A549 (cell line): Measurements from ENCODE around the gene PIGK.

Source experiments
- ESRRA ChIP-seq: fragments of 150-350 bp; IDR thresholded peaks from 2 replicates; pipeline ENCODE4 v1.6.1; 2014; ENCODE audit warnings: mild to moderate bottlenecking, low read length, borderline replicate concordance
- FOSL2 ChIP-seq, 2 experiments: fragments of 450-650 bp in 1 of 2; fragments of >200 bp in 1 of 2; sonication (Bioruptor Twin) in 1 of 2; formaldehyde crosslinking; IDR thresholded peaks; 2 replicates each; pipeline versions ENCODE4 v1.5.0 to v1.6.1; 2016 to 2020; ENCODE audit warnings: mild to moderate bottlenecking in 1 of 2, moderate library complexity in 1 of 2
- KDM1A ChIP-seq: fragments of 200-600 bp; sonication (generic); IDR thresholded peaks from 2 replicates; pipeline ENCODE4 v1.6.1; 2016; ENCODE audit warnings: low read depth, mild to moderate bottlenecking
- KDM5A ChIP-seq: fragments of 200-600 bp; sonication (generic); IDR thresholded peaks from 2 replicates; pipeline ENCODE4 v1.6.1; 2016; ENCODE audit warnings: antibody characterized with exemption, mild to moderate bottlenecking
- MAFK ChIP-seq: fragments of 450-650 bp; IDR thresholded peaks from 2 replicates; pipeline ENCODE4 v1.6.1; 2014; ENCODE audit not compliant: partially characterized antibody
- MYC ChIP-seq: IDR thresholded peaks from 2 replicates; pipeline ENCODE4 v1.6.1; 2012; ENCODE audit warnings: mild to moderate bottlenecking, inconsistent platforms, low read length, improper control_type of control experiment, borderline replicate concordance
- NR3C1 ChIP-seq: fragments of >200 bp; sonication (Bioruptor Twin); formaldehyde crosslinking; IDR thresholded peaks from 3 replicates; pipeline ENCODE4 v1.6.1; 2017
- POLR2A ChIP-seq: IDR thresholded peaks from 2 replicates; pipeline ENCODE4 v1.6.1; 2012; ENCODE audit warnings: mild to moderate bottlenecking, low read length
- SMC3 ChIP-seq: fragments of >200 bp; sonication (Bioruptor Twin); formaldehyde crosslinking; IDR thresholded peaks from 3 replicates; pipeline ENCODE4 v1.6.1; 2018; ENCODE audit warnings: inconsistent platforms
- TF ChIP-seq, protein P1 (sequence below): fragments of >200 bp; sonication (Bioruptor Twin); formaldehyde crosslinking; IDR thresholded peaks from 3 replicates; pipeline ENCODE4 v1.5.1; 2016

DNA sequence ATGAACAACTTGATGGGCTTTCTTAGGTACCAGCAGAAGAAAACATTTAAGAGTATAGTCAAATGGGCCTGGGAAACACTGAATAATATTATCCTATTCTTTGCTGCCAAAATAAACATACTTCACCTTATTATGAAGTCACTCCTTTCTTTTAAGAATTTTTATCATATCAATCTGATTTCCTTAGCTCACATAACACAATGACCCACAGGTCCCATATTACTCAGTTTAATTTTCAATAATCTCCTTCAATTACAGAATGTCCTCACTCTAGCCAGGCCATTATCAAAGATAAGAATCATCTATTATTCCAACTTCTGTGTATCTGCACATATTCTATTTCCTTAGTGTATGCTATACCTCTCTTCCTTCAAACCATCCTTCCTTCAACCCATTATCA lies 63.0 kb downstream of the PIGK start:
- TF ChIP-seq, protein P1, sequence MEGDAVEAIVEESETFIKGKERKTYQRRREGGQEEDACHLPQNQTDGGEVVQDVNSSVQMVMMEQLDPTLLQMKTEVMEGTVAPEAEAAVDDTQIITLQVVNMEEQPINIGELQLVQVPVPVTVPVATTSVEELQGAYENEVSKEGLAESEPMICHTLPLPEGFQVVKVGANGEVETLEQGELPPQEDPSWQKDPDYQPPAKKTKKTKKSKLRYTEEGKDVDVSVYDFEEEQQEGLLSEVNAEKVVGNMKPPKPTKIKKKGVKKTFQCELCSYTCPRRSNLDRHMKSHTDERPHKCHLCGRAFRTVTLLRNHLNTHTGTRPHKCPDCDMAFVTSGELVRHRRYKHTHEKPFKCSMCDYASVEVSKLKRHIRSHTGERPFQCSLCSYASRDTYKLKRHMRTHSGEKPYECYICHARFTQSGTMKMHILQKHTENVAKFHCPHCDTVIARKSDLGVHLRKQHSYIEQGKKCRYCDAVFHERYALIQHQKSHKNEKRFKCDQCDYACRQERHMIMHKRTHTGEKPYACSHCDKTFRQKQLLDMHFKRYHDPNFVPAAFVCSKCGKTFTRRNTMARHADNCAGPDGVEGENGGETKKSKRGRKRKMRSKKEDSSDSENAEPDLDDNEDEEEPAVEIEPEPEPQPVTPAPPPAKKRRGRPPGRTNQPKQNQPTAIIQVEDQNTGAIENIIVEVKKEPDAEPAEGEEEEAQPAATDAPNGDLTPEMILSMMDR, result no peak
- TF ChIP-seq ESRRA (no peak), FOSL2 (IDR thresholded peaks at IDR 0.05) (no peak), FOSL2 (CRISPR knock-in tag; IDR thresholded peaks at IDR 0.05) (no peak), MYC (no peak), POLR2A (no peak), NR3C1 (no peak), KDM1A (no peak), KDM5A (no peak), MAFK (no peak), SMC3 (no peak)
